OCI-LY1 (cell line): ENCODE results near the gene PHF10.

Experiments used
- EZH2 ChIP-seq: fragments of 200-600 bp; sonication (generic), shearing (Covaris generic); IDR thresholded peaks from 2 replicates; pipeline ENCODE4 v1.8.0; 2017; ENCODE audit warnings: borderline replicate concordance, mixed run types, mild to moderate bottlenecking, antibody characterized with exemption, low read length, moderate library complexity, mixed read lengths
- TF ChIP-seq, protein P1 (sequence below): fragments of 200-600 bp; sonication (generic), shearing (Covaris generic); IDR thresholded peaks from 2 replicates; pipeline ENCODE4 v1.5.1; 2017; ENCODE audit warnings: mild to moderate bottlenecking, antibody characterized with exemption, low read length, moderate library complexity, mixed read lengths

DNA sequence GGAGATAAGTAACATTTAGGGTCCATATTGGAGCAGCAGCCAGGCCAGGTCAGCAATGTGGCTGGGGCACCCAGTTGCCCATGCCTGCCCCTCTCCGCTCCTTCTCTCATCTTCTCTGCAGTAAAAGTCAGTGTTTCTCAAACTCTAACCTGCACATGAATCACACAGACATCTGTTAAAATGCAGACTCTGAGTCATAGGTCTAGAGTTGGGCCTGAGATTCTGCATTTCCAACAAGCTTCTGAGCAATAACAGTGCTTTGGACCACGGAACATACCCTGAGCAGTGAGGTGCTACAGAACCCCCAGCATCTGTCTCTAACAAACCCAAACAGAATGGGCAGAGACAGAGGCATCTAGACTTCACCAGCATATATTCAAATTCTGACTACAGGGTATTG is 10.1 kb downstream of the PHF10 start:
- TF ChIP-seq, protein P1, sequence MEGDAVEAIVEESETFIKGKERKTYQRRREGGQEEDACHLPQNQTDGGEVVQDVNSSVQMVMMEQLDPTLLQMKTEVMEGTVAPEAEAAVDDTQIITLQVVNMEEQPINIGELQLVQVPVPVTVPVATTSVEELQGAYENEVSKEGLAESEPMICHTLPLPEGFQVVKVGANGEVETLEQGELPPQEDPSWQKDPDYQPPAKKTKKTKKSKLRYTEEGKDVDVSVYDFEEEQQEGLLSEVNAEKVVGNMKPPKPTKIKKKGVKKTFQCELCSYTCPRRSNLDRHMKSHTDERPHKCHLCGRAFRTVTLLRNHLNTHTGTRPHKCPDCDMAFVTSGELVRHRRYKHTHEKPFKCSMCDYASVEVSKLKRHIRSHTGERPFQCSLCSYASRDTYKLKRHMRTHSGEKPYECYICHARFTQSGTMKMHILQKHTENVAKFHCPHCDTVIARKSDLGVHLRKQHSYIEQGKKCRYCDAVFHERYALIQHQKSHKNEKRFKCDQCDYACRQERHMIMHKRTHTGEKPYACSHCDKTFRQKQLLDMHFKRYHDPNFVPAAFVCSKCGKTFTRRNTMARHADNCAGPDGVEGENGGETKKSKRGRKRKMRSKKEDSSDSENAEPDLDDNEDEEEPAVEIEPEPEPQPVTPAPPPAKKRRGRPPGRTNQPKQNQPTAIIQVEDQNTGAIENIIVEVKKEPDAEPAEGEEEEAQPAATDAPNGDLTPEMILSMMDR = no peak
- TF ChIP-seq EZH2 = no peak
